C4-2B (cell line): Measurements from ENCODE around the gene KLHL36.
"Not testable (repeated sequence)": the region's sequence is repeated elsewhere in the genome, so short reads cannot be mapped to it uniquely, and the experiment has no call there.

Source experiments
- H3K27ac ChIP-seq: fragments of 450-650 bp; 2 replicates; pipeline ENCODE4 v1.5.1; 2017
- CTCF ChIP-seq: fragments of 450-650 bp; conservative IDR thresholded peaks from 2 replicates; pipeline ENCODE4 v1.5.1; 2017; ENCODE audit warnings: mild to moderate bottlenecking
- ZFX ChIP-seq: fragments of 450-650 bp; IDR thresholded peaks from 2 replicates; pipeline ENCODE4 v1.6.1; 2017

The KLHL36 gene

GRCh38 chr16:84630009-84630408 lies 18.3 kb upstream of the KLHL36 start:
- TF ChIP-seq CTCF (no peak), ZFX (no peak)
- H3K27ac ChIP-seq = no peak overlapping the region

- no peak for TF ChIP-seq CTCF
- TF ChIP-seq ZFX = no peak
Measured at GRCh38 chr16:84630446-84631152, 17.7 kb upstream of the KLHL36 start.

GRCh38 chr16:84631153-84631466 lies 17.2 kb upstream of the KLHL36 start:
- TF ChIP-seq ZFX (no peak), CTCF (no peak)
- no peak overlapping the region for H3K27ac ChIP-seq

More at GRCh38 chr16:84630446-84631152, 17.7 kb upstream of the KLHL36 start:
- no peak overlapping the region for H3K27ac ChIP-seq

- no peak for TF ChIP-seq CTCF
- TF ChIP-seq ZFX = no peak
- H3K27ac ChIP-seq = no peak overlapping the region
Measured at GRCh38 chr16:84631886-84632285, 16.4 kb upstream of the KLHL36 start.

GRCh38 chr16:84632862-84633261 lies 15.4 kb upstream of the KLHL36 start:
- H3K27ac ChIP-seq = not testable (repeated sequence)

- H3K27ac ChIP-seq = no peak overlapping the region
- TF ChIP-seq ZFX (no peak), CTCF (no peak)
Measured at GRCh38 chr16:84633622-84634021, 14.7 kb upstream of the KLHL36 start.

GRCh38 chr16:84635702-84636101 lies 12.6 kb upstream of the KLHL36 start:
- TF ChIP-seq CTCF (no peak), ZFX (no peak)
- H3K27ac ChIP-seq = no peak overlapping the region

GRCh38 chr16:84637709-84638108 lies 10.6 kb upstream of the KLHL36 start:
- H3K27ac ChIP-seq = no peak overlapping the region
- TF ChIP-seq CTCF (no peak), ZFX (no peak)
